ENCODE results near the gene AP1S1.
"Not testable (repeated sequence)": the region's sequence is repeated elsewhere in the genome, so short reads cannot be mapped to it uniquely, and the experiment has no call there.

The AP1S1 gene

DNA sequence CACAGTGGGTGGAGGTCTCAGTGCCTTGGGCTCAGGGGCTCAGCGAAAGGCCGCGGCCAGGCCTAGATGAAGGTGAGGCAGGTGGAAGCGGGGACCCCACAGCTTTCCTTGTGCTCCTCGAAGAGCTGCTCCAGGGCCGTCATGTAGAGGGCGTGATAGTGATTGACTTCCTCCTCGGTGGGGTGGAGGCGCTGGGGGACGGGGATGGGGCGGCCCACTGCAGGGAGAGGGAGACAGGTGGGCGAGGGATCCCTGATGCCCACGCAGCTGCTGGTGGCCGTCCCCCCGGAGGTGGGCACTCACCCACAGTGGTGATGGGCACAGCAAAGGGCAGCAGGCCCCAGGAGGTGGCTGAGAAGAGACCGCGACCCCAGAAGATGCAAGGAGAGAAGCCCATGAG is 41.6 kb downstream of the AP1S1 start:
- peaks cover 7% of the 10 kb centered on the region for H3K27me3 ChIP-seq (ENCODE audit: insufficient read depth, poor library complexity, severe bottlenecking)
- H3K4me3 ChIP-seq (replicated peaks; ENCODE audit: insufficient read depth, low read length) = no peak overlapping the region
- TF ChIP-seq, protein P1, sequence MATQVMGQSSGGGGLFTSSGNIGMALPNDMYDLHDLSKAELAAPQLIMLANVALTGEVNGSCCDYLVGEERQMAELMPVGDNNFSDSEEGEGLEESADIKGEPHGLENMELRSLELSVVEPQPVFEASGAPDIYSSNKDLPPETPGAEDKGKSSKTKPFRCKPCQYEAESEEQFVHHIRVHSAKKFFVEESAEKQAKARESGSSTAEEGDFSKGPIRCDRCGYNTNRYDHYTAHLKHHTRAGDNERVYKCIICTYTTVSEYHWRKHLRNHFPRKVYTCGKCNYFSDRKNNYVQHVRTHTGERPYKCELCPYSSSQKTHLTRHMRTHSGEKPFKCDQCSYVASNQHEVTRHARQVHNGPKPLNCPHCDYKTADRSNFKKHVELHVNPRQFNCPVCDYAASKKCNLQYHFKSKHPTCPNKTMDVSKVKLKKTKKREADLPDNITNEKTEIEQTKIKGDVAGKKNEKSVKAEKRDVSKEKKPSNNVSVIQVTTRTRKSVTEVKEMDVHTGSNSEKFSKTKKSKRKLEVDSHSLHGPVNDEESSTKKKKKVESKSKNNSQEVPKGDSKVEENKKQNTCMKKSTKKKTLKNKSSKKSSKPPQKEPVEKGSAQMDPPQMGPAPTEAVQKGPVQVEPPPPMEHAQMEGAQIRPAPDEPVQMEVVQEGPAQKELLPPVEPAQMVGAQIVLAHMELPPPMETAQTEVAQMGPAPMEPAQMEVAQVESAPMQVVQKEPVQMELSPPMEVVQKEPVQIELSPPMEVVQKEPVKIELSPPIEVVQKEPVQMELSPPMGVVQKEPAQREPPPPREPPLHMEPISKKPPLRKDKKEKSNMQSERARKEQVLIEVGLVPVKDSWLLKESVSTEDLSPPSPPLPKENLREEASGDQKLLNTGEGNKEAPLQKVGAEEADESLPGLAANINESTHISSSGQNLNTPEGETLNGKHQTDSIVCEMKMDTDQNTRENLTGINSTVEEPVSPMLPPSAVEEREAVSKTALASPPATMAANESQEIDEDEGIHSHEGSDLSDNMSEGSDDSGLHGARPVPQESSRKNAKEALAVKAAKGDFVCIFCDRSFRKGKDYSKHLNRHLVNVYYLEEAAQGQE (IDR thresholded peaks at IDR 0.05; ENCODE audit: insufficient replicate concordance, low read depth) = no peak
- TF ChIP-seq GABPA (IDR thresholded peaks at IDR 0.05; ENCODE audit: low read depth) (no peak), SPI1 (IDR thresholded peaks at IDR 0.05; ENCODE audit: borderline replicate concordance, low read depth) (no peak), POLR2AphosphoS5 (IDR thresholded peaks at IDR 0.05; ENCODE audit: low read depth) (no peak)
- TF ChIP-seq, protein P2, sequence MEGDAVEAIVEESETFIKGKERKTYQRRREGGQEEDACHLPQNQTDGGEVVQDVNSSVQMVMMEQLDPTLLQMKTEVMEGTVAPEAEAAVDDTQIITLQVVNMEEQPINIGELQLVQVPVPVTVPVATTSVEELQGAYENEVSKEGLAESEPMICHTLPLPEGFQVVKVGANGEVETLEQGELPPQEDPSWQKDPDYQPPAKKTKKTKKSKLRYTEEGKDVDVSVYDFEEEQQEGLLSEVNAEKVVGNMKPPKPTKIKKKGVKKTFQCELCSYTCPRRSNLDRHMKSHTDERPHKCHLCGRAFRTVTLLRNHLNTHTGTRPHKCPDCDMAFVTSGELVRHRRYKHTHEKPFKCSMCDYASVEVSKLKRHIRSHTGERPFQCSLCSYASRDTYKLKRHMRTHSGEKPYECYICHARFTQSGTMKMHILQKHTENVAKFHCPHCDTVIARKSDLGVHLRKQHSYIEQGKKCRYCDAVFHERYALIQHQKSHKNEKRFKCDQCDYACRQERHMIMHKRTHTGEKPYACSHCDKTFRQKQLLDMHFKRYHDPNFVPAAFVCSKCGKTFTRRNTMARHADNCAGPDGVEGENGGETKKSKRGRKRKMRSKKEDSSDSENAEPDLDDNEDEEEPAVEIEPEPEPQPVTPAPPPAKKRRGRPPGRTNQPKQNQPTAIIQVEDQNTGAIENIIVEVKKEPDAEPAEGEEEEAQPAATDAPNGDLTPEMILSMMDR (IDR thresholded peaks at IDR 0.05; ENCODE audit: insufficient read depth, low read length) = no peak
- H3K27ac ChIP-seq (replicated peaks) = no peak overlapping the region
- DNase-seq (ENCODE audit: low read depth in 1 of 2, low spot score in 1 of 2) = no peak

DNA sequence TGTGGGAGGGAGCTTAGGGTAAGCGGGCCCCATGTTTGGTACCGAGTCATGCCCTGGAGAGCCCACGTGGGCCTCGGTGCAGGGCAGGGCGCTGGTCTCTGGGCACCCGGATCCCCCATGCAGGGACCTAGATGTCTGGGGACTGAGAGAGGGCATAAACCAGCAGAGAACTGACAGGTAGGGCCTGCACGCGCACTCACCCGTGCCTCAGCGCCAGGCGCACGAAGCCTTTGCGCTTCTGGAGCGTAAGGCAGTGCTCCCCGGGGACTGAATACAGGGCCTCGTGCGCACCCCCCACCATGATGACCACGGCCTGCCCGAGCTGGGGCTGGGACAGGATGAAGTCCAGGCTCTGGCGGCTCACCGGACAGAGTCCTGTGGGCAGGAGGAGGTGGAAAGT is 43.7 kb downstream of the AP1S1 start:
- TF ChIP-seq GABPA (IDR thresholded peaks at IDR 0.05; ENCODE audit: low read depth) (no peak), POLR2AphosphoS5 (IDR thresholded peaks at IDR 0.05; ENCODE audit: low read depth) (no peak), SPI1 (IDR thresholded peaks at IDR 0.05; ENCODE audit: borderline replicate concordance, low read depth) (no peak)
- TF ChIP-seq, protein P2 (IDR thresholded peaks at IDR 0.05; ENCODE audit: insufficient read depth, low read length) = no peak
- TF ChIP-seq, protein P1 (IDR thresholded peaks at IDR 0.05; ENCODE audit: insufficient replicate concordance, low read depth) = no peak
- H3K27me3 ChIP-seq (ENCODE audit: insufficient read depth, poor library complexity, severe bottlenecking) = peaks cover 21% of the 10 kb centered on the region
- DNase-seq (ENCODE audit: low read depth in 1 of 2, low spot score in 1 of 2) = no peak
- H3K4me3 ChIP-seq (replicated peaks; ENCODE audit: insufficient read depth, low read length) = no peak overlapping the region
- no peak overlapping the region for H3K27ac ChIP-seq (replicated peaks)

DNA sequence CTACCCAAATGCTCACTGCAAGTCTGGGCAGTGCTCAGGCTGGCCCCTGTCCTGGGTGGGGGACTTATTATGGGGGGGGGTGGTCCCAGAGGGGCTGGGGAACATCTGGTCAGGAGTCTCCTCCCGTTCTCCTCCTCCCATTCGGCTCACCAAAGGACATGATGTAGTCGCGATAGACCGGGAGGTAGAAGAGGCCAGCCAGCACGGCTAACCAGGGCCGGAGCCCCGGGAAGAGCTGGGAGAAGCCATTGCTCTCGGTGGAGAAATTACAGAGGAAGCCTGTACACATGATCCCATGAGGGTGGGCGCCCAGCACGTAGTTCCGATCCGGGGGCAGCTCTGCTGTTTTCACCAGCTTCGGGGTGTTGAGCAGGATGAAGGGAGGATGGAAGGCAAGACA is 44.2 kb downstream of the AP1S1 start:
- TF ChIP-seq SPI1 (IDR thresholded peaks at IDR 0.05; ENCODE audit: borderline replicate concordance, low read depth) = no peak
- TF ChIP-seq, protein P2 (IDR thresholded peaks at IDR 0.05; ENCODE audit: insufficient read depth, low read length) = no peak
- TF ChIP-seq, protein P1 (IDR thresholded peaks at IDR 0.05; ENCODE audit: insufficient replicate concordance, low read depth) = no peak
- TF ChIP-seq GABPA (IDR thresholded peaks at IDR 0.05; ENCODE audit: low read depth) = no peak
- no peak for TF ChIP-seq POLR2AphosphoS5 (IDR thresholded peaks at IDR 0.05; ENCODE audit: low read depth)
- Histone ChIP-seq H3K27me3 (ENCODE audit: insufficient read depth, poor library complexity, severe bottlenecking) (peaks cover 21% of the 10 kb centered on the region), H3K27ac (replicated peaks) (no peak overlapping the region), H3K4me3 (replicated peaks; ENCODE audit: insufficient read depth, low read length) (no peak overlapping the region)
- no peak for DNase-seq (ENCODE audit: low read depth in 1 of 2, low spot score in 1 of 2)

DNA sequence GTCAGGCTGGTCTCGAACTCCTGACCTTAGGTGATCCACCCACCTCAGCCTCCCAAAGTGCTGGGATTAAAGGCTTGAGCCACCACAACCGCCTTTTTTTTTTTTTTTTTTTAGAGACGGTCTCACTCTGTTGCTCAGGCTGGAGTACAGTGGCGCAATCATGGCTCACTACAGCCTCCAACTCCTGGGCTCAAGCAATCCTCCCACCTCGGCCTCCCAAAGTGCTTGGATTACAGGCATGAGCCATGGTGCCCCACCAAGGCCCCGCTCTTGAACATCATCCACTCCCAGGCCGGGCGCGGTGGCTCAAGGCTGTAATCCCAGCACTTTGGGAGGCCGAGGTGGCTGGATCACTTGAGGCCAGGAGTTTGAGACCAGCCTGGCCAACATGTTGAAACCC is 45.2 kb downstream of the AP1S1 start:
- not testable (repeated sequence) for H3K27ac ChIP-seq (replicated peaks); H3K4me3 ChIP-seq (replicated peaks; ENCODE audit: insufficient read depth, low read length); DNase-seq (ENCODE audit: low read depth in 1 of 2, low spot score in 1 of 2)
- H3K27me3 ChIP-seq (ENCODE audit: insufficient read depth, poor library complexity, severe bottlenecking) = peaks cover 21% of the 10 kb centered on the region

All from HL-60 (cell line).